GM12801 (cell line): ENCODE results near the gene SFI1.

Experiments
- TF ChIP-seq, protein P1 (sequence below): IDR thresholded peaks from one replicate; pipeline ENCODE4 v1.5.1; 2011; ENCODE audit warnings: control low read depth; ENCODE audit not compliant: insufficient read length; ENCODE audit errors: extremely low read depth

Gene SFI1

GRCh38 chr22:31647523-31648320, 151.4 kb downstream of the SFI1 start:
- TF ChIP-seq, protein P1, sequence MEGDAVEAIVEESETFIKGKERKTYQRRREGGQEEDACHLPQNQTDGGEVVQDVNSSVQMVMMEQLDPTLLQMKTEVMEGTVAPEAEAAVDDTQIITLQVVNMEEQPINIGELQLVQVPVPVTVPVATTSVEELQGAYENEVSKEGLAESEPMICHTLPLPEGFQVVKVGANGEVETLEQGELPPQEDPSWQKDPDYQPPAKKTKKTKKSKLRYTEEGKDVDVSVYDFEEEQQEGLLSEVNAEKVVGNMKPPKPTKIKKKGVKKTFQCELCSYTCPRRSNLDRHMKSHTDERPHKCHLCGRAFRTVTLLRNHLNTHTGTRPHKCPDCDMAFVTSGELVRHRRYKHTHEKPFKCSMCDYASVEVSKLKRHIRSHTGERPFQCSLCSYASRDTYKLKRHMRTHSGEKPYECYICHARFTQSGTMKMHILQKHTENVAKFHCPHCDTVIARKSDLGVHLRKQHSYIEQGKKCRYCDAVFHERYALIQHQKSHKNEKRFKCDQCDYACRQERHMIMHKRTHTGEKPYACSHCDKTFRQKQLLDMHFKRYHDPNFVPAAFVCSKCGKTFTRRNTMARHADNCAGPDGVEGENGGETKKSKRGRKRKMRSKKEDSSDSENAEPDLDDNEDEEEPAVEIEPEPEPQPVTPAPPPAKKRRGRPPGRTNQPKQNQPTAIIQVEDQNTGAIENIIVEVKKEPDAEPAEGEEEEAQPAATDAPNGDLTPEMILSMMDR: no peak

DNA sequence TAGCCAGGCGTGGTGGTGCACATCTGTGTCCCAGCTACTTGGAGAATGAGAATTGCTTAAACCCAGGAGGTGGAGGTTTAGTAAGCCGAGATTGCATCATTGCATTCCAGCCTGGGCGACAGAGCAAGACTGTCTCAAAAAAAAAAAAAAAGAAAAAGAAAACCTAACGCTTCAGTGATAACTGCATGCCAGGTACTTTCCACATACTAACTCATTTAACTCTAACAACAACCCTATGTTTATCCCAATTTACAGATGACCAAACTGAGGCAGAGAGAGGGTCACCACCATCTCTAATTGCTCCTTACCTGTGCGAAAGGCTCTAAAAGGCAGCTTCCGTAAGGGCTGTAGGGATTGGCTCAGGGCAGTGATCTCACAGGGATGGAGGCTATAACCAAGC, 154.1 kb downstream of the SFI1 start:
- TF ChIP-seq, protein P1: no peak

DNA sequence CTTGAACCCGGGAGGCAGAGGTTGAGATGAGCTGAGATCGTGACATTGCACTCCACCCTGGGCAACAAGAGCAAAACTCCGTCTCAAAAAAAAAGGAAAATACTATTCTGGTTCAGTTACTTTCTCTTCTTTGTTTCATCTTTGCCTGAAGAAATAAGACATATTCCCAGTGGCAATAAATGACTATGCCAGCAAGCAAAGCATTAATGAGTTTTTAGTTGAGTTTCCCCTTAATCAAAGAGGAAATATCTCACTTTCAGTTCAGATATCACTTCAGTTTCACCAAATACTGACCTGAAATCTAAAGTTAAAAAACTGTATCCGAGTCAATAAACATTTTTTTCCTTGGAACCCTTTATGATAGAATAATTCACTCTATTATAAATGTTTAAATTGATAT, 155.3 kb downstream of the SFI1 start:
- TF ChIP-seq, protein P1: no peak

GRCh38 chr22:31652088-31652487, 155.8 kb downstream of the SFI1 start:
- TF ChIP-seq, protein P1: no peak

GRCh38 chr22:31652911-31653684, 156.8 kb downstream of the SFI1 start:
- TF ChIP-seq, protein P1: no peak

- TF ChIP-seq, protein P1: no peak
These were observed 157.6 kb downstream of the SFI1 start for GRCh38 chr22:31653944-31654343.

- TF ChIP-seq, protein P1: no peak
These were observed 158.1 kb downstream of the SFI1 start for GRCh38 chr22:31654408-31654807.
